Measurements from ENCODE around the gene SLF2.

The SLF2 gene

GRCh38 chr10:100986623-100986951 is 73.8 kb downstream of the SLF2 start:
- in situ Hi-C loops (cut with MboI; ENCODE audit: low pct_unique_long_range_greater_than_20kb, low sequenced_read_pairs, unreplicated experiment) = no loop called here
- no peak for TF ChIP-seq CTCF (IDR thresholded peaks at IDR 0.05; ENCODE audit: extremely low read depth, insufficient read depth, missing control alignments)
- no peak for DNase-seq (ENCODE audit: low spot score)

- in situ Hi-C loops (cut with MboI; ENCODE audit: low pct_unique_long_range_greater_than_20kb, low sequenced_read_pairs, unreplicated experiment) = no loop called here
- no peak for TF ChIP-seq CTCF (IDR thresholded peaks at IDR 0.05; ENCODE audit: extremely low read depth, insufficient read depth, missing control alignments)
- peak; percentile 92 for DNase-seq (ENCODE audit: low spot score)
Measured at GRCh38 chr10:100986952-100987684, 74.4 kb downstream of the SLF2 start, which contains the start of the genes MRPL43 and TWNK. Gene MRPL43, minus strand, starts transcription at chr10:100987497. Its CDS starts 54 bp downstream, at chr10:100987443. Gene TWNK, plus strand, starts transcription at chr10:100987543. Its CDS starts 668 bp downstream, at chr10:100988211.

GRCh38 chr10:100987685-100988049 is 74.9 kb downstream of the SLF2 start:
- DNase-seq (ENCODE audit: low spot score) = no peak
- no peak for TF ChIP-seq CTCF (IDR thresholded peaks at IDR 0.05; ENCODE audit: extremely low read depth, insufficient read depth, missing control alignments)
- in situ Hi-C loops (cut with MboI; ENCODE audit: low pct_unique_long_range_greater_than_20kb, low sequenced_read_pairs, unreplicated experiment) = no loop called here

- no peak for DNase-seq (ENCODE audit: low spot score)
- in situ Hi-C loops (cut with MboI; ENCODE audit: low pct_unique_long_range_greater_than_20kb, low sequenced_read_pairs, unreplicated experiment) = no loop called here
- no peak for TF ChIP-seq CTCF (IDR thresholded peaks at IDR 0.05; ENCODE audit: extremely low read depth, insufficient read depth, missing control alignments)
Measured at GRCh38 chr10:100988166-100988565, 75.4 kb downstream of the SLF2 start.

- no peak for TF ChIP-seq CTCF (IDR thresholded peaks at IDR 0.05; ENCODE audit: extremely low read depth, insufficient read depth, missing control alignments)
Measured at GRCh38 chr10:100989088-100989487, 76.3 kb downstream of the SLF2 start.

GRCh38 chr10:100993986-100994708 is 81.4 kb downstream of the SLF2 start:
- in situ Hi-C loops (cut with MboI; ENCODE audit: low pct_unique_long_range_greater_than_20kb, low sequenced_read_pairs, unreplicated experiment) = no loop called here
- no peak for DNase-seq (ENCODE audit: low spot score)
- TF ChIP-seq CTCF (IDR thresholded peaks at IDR 0.05; ENCODE audit: extremely low read depth, insufficient read depth, missing control alignments) = peak; percentile 30

More at GRCh38 chr10:100989088-100989487, 76.3 kb downstream of the SLF2 start:
- in situ Hi-C loops (cut with MboI; ENCODE audit: low pct_unique_long_range_greater_than_20kb, low sequenced_read_pairs, unreplicated experiment) = no loop called here
- no peak for DNase-seq (ENCODE audit: low spot score)
